ENCODE results near the gene DLG2. TPM values are rescaled to one million over a fixed set of nuclear protein-coding genes. Genes with fewer than 3 reads are reported as not detected.

Gene DLG2
- total RNA-seq, 1 donor from 2014 or later = 0.43 TPM

DNA sequence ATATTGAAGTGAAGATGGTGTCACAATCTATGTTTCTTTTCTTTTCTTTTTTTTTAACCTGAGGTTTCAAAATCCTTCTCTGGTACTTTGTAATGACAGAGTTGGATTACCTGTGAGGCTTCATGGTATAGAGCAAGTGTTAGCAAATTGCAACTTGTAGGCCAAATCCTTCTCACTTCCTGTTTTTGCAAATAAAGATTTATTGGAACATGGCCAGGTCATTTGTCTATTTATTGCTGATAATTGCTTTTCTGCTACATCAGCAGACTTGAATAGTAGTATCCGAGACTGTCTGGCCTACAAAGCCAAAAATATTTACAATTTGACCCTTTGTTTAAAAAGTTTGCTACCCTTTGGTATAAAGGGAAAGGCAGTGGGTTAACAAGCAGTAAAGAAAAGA, 1281.5 kb downstream of the DLG2 start:
- no peak overlapping the region for H3K4me3 ChIP-seq
- H3K9me3 ChIP-seq = no peaks in the 10 kb centered on the region
- H3K27me3 ChIP-seq = no peaks in the 10 kb centered on the region
- no peak for DNase-seq (ENCODE audit: low spot score in 2 of 2)
- no peaks in the 10 kb centered on the region for H3K36me3 ChIP-seq
- H3K27ac ChIP-seq = no peak overlapping the region
- TF ChIP-seq, protein P1, sequence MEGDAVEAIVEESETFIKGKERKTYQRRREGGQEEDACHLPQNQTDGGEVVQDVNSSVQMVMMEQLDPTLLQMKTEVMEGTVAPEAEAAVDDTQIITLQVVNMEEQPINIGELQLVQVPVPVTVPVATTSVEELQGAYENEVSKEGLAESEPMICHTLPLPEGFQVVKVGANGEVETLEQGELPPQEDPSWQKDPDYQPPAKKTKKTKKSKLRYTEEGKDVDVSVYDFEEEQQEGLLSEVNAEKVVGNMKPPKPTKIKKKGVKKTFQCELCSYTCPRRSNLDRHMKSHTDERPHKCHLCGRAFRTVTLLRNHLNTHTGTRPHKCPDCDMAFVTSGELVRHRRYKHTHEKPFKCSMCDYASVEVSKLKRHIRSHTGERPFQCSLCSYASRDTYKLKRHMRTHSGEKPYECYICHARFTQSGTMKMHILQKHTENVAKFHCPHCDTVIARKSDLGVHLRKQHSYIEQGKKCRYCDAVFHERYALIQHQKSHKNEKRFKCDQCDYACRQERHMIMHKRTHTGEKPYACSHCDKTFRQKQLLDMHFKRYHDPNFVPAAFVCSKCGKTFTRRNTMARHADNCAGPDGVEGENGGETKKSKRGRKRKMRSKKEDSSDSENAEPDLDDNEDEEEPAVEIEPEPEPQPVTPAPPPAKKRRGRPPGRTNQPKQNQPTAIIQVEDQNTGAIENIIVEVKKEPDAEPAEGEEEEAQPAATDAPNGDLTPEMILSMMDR (IDR thresholded peaks at IDR 0.05) = no peak
- H3K4me1 ChIP-seq = no peaks in the 10 kb centered on the region
- intact Hi-C loops (cut with DNase I) = no loop called here

DNA sequence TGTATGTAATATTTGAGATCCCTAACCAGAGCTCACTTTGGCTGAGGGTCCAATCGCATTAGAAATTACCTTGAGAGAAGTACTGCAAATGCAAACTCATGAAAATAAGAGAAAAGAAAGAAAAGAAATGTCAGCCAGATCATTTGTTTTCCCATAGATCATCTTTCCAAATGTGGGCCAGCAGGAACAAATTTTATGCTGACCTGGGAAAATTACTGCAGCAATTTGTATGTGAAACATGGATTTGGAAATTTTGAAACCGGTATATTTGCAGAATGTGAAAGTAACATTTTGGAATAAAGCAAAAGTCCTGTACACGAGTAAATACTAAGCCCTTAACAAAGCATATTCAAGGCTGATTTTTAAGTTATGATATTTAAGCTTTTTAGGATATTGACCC, 1282.1 kb downstream of the DLG2 start:
- Histone ChIP-seq H3K9me3 (no peaks in the 10 kb centered on the region), H3K27ac (no peak overlapping the region), H3K36me3 (no peaks in the 10 kb centered on the region), H3K4me1 (no peaks in the 10 kb centered on the region), H3K27me3 (no peaks in the 10 kb centered on the region), H3K4me3 (no peak overlapping the region)
- no peak for DNase-seq (ENCODE audit: low spot score in 2 of 2)
- TF ChIP-seq, protein P1 (IDR thresholded peaks at IDR 0.05) = no peak
- intact Hi-C loops (cut with DNase I) = no loop called here

DNA sequence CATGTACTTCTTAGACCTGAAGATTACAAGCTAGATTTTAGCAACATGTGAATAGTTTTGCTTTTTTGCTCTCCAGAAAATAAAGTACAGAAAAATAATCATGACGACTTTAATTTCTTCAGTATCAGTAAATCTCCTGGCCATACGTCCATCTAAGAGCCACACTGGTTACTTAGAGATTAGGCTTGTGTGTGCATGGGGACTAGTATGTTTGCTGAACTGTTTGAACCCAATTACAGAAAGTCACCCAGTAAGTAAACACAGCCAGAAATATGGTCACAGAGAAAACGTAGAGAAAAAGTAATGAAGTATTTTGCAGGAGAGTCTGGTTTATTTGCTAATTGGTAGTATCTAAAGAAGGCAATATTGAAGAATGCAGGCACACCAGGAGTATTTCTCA, 1287.3 kb downstream of the DLG2 start:
- intact Hi-C loops (cut with DNase I) = no loop called here
- no peaks in the 10 kb centered on the region for H3K4me1 ChIP-seq
- H3K4me3 ChIP-seq = no peak overlapping the region
- no peaks in the 10 kb centered on the region for H3K9me3 ChIP-seq
- no peak overlapping the region for H3K27ac ChIP-seq
- no peaks in the 10 kb centered on the region for H3K36me3 ChIP-seq
- TF ChIP-seq, protein P1 (IDR thresholded peaks at IDR 0.05) = no peak
- no peak for DNase-seq (ENCODE audit: low spot score in 2 of 2)
- no peaks in the 10 kb centered on the region for H3K27me3 ChIP-seq

DNA sequence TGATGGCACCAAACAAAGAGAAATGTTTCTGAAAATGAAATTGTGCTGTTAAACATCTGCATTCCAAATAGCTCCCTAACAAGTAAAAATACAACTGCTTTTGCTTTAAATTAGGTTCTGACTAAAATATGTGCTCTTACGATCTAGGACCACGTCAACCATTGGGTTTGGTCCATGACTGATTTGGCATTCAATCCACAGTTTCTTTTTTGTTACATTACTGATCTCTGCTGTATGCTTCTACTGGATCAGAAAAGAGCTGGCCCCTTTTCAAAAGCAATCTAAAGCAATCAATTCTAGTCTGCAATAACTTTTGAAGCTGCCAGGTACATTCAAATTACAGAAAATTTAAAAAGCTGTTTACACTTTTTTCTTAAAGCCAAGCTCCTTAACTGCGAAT, 1293.9 kb downstream of the DLG2 start:
- Histone ChIP-seq H3K4me3 (no peak overlapping the region), H3K9me3 (no peaks in the 10 kb centered on the region), H3K4me1 (no peaks in the 10 kb centered on the region), H3K27ac (no peak overlapping the region), H3K36me3 (no peaks in the 10 kb centered on the region), H3K27me3 (no peaks in the 10 kb centered on the region)
- TF ChIP-seq, protein P1 (IDR thresholded peaks at IDR 0.05) = no peak
- no peak for DNase-seq (ENCODE audit: low spot score in 2 of 2)
- intact Hi-C loops (cut with DNase I) = no loop called here

DNA sequence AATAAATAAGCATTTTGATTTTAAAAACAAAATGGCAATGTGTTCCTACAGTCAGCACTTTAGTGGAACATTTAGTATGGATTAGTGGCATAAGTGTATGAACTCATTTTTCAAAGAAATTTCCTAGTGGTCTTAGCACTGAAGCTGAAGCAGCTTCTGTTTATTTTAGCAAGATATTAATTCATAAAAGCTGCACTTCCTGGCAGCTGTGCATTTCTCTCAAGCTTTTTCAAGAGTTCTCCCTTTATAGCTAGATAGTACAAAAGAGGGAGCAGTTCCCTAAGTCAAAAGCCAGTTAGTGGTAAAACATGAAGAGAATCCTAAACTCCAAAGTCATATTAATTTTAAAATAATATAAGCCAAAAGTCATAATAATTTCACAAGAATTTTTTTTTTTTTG, 1304.9 kb downstream of the DLG2 start:
- H3K36me3 ChIP-seq = no peaks in the 10 kb centered on the region

More for the DNA sequence above, 1304.9 kb downstream of the DLG2 start:
- Histone ChIP-seq H3K27me3 (no peaks in the 10 kb centered on the region), H3K27ac (no peak overlapping the region), H3K4me3 (no peak overlapping the region), H3K4me1 (no peaks in the 10 kb centered on the region), H3K9me3 (no peaks in the 10 kb centered on the region)
- intact Hi-C loops (cut with DNase I) = no loop called here
- TF ChIP-seq, protein P1 (IDR thresholded peaks at IDR 0.05) = no peak
- DNase-seq (ENCODE audit: low spot score in 2 of 2) = no peak
